Panc1 (cell line): ENCODE data around the gene TGFBR1. TPM values are rescaled to one million over a fixed set of nuclear protein-coding genes. Genes with fewer than 3 reads are reported as not detected.

Experiments used
- ATAC-seq: fragments of 200-7000 bp; cut with Tn5 transposase; 2 replicates; pipeline ENCODE4 v1.9.1; 2020; ENCODE audit warnings: mild to moderate bottlenecking, moderate library complexity
- BruUV-seq: library from RNA; stranded (reverse); fragments of 400-500 nt; replicated peaks from 2 replicates; lab custom pipeline; 2021; lab: Mats Ljungman, UMichigan
- CTCF ChIA-PET: fragments of 300-600 bp; sonication (Branson Sonifier 250); formaldehyde crosslinking; loops from one replicate; lab custom pipeline; 2022; ENCODE audit warnings: antibody characterized with exemption; lab: Charles Lee
- POLR2A ChIA-PET: fragments of 300-600 bp; sonication (Branson Sonifier 250); formaldehyde crosslinking; loops from one replicate; lab custom pipeline; 2022; ENCODE audit warnings: antibody characterized with exemption; lab: Charles Lee
- DNase-seq: peaks from one replicate; pipeline ENCODE4 v3.0.0-alpha.2; 2010; ENCODE audit warnings: low read depth, low spot score
- H3K27ac ChIP-seq: 2 replicates; pipeline ENCODE4 v1.5.1; 2011; ENCODE audit warnings: mild to moderate bottlenecking, low read length, inconsistent platforms
- H3K27me3 ChIP-seq: fragments of 200-500 bp; sonication (Bioruptor generic); 2 replicates; pipeline ENCODE4 v1.6.0; 2014; ENCODE audit warnings: low read length, inconsistent platforms; ENCODE audit not compliant: control insufficient read depth, insufficient read depth
- H3K36me3 ChIP-seq: fragments of 200-500 bp; sonication (Bioruptor generic); 2 replicates; pipeline ENCODE4 v1.5.1; 2014; ENCODE audit warnings: inconsistent platforms, mild to moderate bottlenecking, low read length, moderate library complexity; ENCODE audit not compliant: control insufficient read depth, insufficient read depth
- H3K4me1 ChIP-seq: 2 replicates; pipeline ENCODE4 v1.5.1; 2011; ENCODE audit warnings: inconsistent platforms, mild to moderate bottlenecking, low read length, moderate library complexity; ENCODE audit not compliant: control insufficient read depth, insufficient read depth
- H3K4me3 ChIP-seq, 2 experiments: 2 replicates each; pipeline ENCODE4 v1.5.1; 2011 to 2012; ENCODE audit warnings: low read depth in 2 of 2, low read length in 2 of 2, mild to moderate bottlenecking in 2 of 2, inconsistent platforms in 1 of 2, moderate library complexity in 1 of 2
- H3K9me3 ChIP-seq: fragments of 200-500 bp; sonication (Bioruptor generic); 2 replicates; pipeline ENCODE4 v1.5.1; 2014; ENCODE audit warnings: low read depth, mild to moderate bottlenecking, inconsistent platforms, low read length, moderate library complexity; ENCODE audit not compliant: control insufficient read depth, insufficient read depth
- POLR2AphosphoS5 ChIP-seq: IDR thresholded peaks from 2 replicates; pipeline ENCODE4 v1.6.1; 2012; ENCODE audit warnings: mild to moderate bottlenecking, low read depth, low read length, moderate library complexity
- SIN3A ChIP-seq: IDR thresholded peaks from 2 replicates; pipeline ENCODE4 v1.6.1; 2012; ENCODE audit warnings: low read depth, mild to moderate bottlenecking, low read length, moderate library complexity, borderline replicate concordance; ENCODE audit not compliant: insufficient read depth
- TCF7L2 ChIP-seq: IDR thresholded peaks from 2 replicates; pipeline ENCODE4 v1.6.1; 2011; ENCODE audit warnings: mild to moderate bottlenecking, low read depth, low read length, inconsistent platforms
- in situ Hi-C: cut with HindIII; loops from 2 replicates; pipeline ENCODE4 v1.10.0; 2016; ENCODE audit warnings: low sequenced_read_pairs, low pct_unique_long_range_greater_than_20kb
- intact Hi-C: fragments of 100-400 bp; cut with micrococcal nuclease; formaldehyde crosslinking; loops from one replicate; pipeline ENCODE4 v1.10.0; 2022; ENCODE audit not compliant: unreplicated experiment
- total RNA-seq: library from RNA; stranded (reverse); gene quantifications from one replicate; pipeline ENCODE4 v1.2.1, GENCODE V29; 2021; ENCODE audit not compliant: unreplicated experiment
- TF ChIP-seq, protein P1 (sequence below), 2 experiments: IDR thresholded peaks; 2 replicates each; pipeline ENCODE4 v1.6.1; 2011 to 2012; ENCODE audit warnings: low read depth in 2 of 2, control low read depth in 1 of 2, low read length in 1 of 2, mild to moderate bottlenecking in 1 of 2, moderate library complexity in 1 of 2; ENCODE audit not compliant: insufficient read depth in 1 of 2
- TF ChIP-seq, protein P2 (sequence below): fragments of 450-650 bp; IDR thresholded peaks from 2 replicates; pipeline ENCODE4 v1.5.1; 2017; ENCODE audit warnings: mild to moderate bottlenecking

The TGFBR1 gene
- total RNA-seq, 1 experiment from 2014 or later: 22.2 TPM

- no peak overlapping the region for H3K27ac ChIP-seq
- in situ Hi-C loops (no loop called here), intact Hi-C loops (no loop called here)
- ChIA-PET POLR2A (no interaction called here), CTCF (no interaction called here)
- DNase-seq (no peak), ATAC-seq (no peak)
- no TSS peak for BruUV-seq
- TF ChIP-seq, protein P1, sequence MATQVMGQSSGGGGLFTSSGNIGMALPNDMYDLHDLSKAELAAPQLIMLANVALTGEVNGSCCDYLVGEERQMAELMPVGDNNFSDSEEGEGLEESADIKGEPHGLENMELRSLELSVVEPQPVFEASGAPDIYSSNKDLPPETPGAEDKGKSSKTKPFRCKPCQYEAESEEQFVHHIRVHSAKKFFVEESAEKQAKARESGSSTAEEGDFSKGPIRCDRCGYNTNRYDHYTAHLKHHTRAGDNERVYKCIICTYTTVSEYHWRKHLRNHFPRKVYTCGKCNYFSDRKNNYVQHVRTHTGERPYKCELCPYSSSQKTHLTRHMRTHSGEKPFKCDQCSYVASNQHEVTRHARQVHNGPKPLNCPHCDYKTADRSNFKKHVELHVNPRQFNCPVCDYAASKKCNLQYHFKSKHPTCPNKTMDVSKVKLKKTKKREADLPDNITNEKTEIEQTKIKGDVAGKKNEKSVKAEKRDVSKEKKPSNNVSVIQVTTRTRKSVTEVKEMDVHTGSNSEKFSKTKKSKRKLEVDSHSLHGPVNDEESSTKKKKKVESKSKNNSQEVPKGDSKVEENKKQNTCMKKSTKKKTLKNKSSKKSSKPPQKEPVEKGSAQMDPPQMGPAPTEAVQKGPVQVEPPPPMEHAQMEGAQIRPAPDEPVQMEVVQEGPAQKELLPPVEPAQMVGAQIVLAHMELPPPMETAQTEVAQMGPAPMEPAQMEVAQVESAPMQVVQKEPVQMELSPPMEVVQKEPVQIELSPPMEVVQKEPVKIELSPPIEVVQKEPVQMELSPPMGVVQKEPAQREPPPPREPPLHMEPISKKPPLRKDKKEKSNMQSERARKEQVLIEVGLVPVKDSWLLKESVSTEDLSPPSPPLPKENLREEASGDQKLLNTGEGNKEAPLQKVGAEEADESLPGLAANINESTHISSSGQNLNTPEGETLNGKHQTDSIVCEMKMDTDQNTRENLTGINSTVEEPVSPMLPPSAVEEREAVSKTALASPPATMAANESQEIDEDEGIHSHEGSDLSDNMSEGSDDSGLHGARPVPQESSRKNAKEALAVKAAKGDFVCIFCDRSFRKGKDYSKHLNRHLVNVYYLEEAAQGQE (IDR thresholded peaks at IDR 0.05; ENCODE audit: insufficient read depth in 1 of 2, low read depth in 2 of 2, low read length in 1 of 2): no peak
- no peak for TF ChIP-seq SIN3A
- H3K9me3 ChIP-seq: no peaks in the 10 kb centered on the region
- H3K4me1 ChIP-seq: no peaks in the 10 kb centered on the region; the same call in 1 of the 2 replicates
- H3K4me3 ChIP-seq: no peak overlapping the region
- H3K36me3 ChIP-seq: no peaks in the 10 kb centered on the region
- H3K27me3 ChIP-seq: no peaks in the 10 kb centered on the region
Measured at GRCh38 chr9:99169086-99169485, 64.2 kb downstream of the TGFBR1 start.

DNA sequence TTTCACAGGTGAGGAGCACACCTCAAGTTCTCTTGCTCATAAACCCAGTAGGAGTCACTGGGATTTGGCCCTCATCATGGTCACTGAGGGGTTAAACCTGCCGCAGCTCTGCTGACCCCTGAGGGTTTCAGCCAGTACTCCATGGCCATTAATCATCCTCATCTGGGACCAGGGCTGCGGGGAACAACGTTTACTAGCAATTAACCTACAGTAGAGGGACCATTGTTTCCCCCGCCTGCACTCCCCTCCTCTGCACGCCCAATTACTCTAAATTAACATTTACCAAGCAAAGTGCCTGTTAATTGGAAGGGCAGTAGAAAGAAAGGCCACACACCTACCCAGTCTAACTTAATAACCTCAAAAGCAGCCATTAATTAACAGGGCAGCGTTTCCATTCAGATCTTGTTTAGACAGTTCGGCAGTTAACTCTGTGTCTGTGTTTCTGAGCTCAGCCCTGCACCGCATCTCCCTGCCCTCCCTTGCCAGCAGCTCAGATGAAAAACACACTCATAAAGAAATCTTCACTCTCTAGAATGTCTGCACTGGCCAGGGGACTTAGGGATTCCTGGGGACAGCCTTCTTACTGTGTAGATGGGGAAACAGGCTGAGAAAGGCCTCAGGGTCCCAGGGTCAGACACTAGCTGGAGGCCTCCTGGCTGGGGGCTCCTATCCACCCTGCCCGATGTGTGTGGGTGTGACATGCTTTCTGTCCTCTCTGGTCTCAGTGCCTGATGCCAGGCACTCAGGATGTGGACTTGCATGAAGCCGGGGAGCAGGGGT lies 65.3 kb downstream of the TGFBR1 start:
- no TSS peak for BruUV-seq
- in situ Hi-C loops: no loop called here
- H3K27me3 ChIP-seq: no peaks in the 10 kb centered on the region
- DNase-seq: no peak
- H3K4me3 ChIP-seq: no peak overlapping the region
- H3K27ac ChIP-seq: no peak overlapping the region
- TF ChIP-seq, protein P2, sequence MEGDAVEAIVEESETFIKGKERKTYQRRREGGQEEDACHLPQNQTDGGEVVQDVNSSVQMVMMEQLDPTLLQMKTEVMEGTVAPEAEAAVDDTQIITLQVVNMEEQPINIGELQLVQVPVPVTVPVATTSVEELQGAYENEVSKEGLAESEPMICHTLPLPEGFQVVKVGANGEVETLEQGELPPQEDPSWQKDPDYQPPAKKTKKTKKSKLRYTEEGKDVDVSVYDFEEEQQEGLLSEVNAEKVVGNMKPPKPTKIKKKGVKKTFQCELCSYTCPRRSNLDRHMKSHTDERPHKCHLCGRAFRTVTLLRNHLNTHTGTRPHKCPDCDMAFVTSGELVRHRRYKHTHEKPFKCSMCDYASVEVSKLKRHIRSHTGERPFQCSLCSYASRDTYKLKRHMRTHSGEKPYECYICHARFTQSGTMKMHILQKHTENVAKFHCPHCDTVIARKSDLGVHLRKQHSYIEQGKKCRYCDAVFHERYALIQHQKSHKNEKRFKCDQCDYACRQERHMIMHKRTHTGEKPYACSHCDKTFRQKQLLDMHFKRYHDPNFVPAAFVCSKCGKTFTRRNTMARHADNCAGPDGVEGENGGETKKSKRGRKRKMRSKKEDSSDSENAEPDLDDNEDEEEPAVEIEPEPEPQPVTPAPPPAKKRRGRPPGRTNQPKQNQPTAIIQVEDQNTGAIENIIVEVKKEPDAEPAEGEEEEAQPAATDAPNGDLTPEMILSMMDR: no peak
- TF ChIP-seq POLR2AphosphoS5 (no peak), SIN3A (no peak), TCF7L2 (no peak)
- TF ChIP-seq, protein P1 (IDR thresholded peaks at IDR 0.05; ENCODE audit: insufficient read depth in 1 of 2, low read depth in 2 of 2, low read length in 1 of 2): no peak
- intact Hi-C loops: no loop called here
- H3K9me3 ChIP-seq: no peaks in the 10 kb centered on the region
- no peak for ATAC-seq
- CTCF ChIA-PET: no interaction called here
- no peaks in the 10 kb centered on the region for H3K36me3 ChIP-seq
- POLR2A ChIA-PET: no interaction called here
- no peaks in the 10 kb centered on the region; the same call in 1 of the 2 replicates for H3K4me1 ChIP-seq
